HAP-1 (cell line): ENCODE measurements around the gene VCY.
"Not testable (repeated sequence)": the region's sequence is repeated elsewhere in the genome, so short reads cannot be mapped to it uniquely, and the experiment has no call there.

ENCODE experiments used
- DNase-seq, 2 experiments: peaks; one replicate each; pipeline ENCODE4 v3.0.0-alpha.2; 2016 to 2020; ENCODE audit warnings: low spot score in 2 of 2
- H3K27me3 ChIP-seq: fragments of 250-450 bp; sonication (Bioruptor Pico); 2 replicates; pipeline ENCODE4 v1.5.1; 2020; ENCODE audit warnings: low read depth, mild to moderate bottlenecking, moderate library complexity
- H3K36me3 ChIP-seq: fragments of 250-450 bp; sonication (Bioruptor Pico); replicated peaks from 2 replicates; pipeline ENCODE4 v1.5.1; 2020; ENCODE audit warnings: mild to moderate bottlenecking
- H3K4me1 ChIP-seq: fragments of 250-450 bp; sonication (Bioruptor Pico); 2 replicates; pipeline ENCODE4 v1.5.1; 2020; ENCODE audit warnings: mild to moderate bottlenecking
- H3K4me3 ChIP-seq: fragments of 250-450 bp; sonication (Bioruptor Pico); 2 replicates; pipeline ENCODE4 v1.5.1; 2020; ENCODE audit warnings: mild to moderate bottlenecking, moderate library complexity
- H3K9me3 ChIP-seq: fragments of 250-450 bp; sonication (Bioruptor Pico); 2 replicates; pipeline ENCODE4 v1.5.1; 2020; ENCODE audit warnings: mild to moderate bottlenecking, moderate library complexity
- in situ Hi-C: fragments of 300-500 bp; cut with MboI; formaldehyde crosslinking; loops from 3 replicates; pipeline ENCODE4 v1.14.3; 2020; ENCODE audit warnings: low sequenced_read_pairs, inconsistent platforms, mixed read lengths

The VCY gene

DNA sequence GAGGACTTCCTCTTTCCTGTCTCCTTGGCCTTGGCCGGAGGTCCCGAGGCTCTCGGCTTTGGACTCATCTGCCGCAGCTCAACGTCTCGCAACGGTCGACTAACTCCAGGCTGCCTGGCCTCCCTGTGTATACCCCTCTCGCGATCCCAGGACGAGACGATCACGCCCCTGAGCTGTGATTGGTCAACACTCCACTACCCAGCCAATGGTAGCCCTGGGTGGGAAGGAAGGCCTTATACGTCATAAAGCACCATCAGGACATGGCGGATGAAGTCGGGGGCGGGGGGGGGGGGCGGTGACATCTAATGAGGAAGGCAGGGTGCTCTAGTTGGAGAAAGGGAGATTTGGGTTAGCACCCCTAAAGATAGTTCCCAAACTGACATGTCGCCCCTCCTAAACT is at the start of gene VCY:
Gene VCY, minus strand, starts transcription at position 101 of the 400 bp plus-strand sequence. Its CDS starts 33 bp downstream, at position 68.
- DNase-seq, H3K4me3 ChIP-seq, in situ Hi-C loops, H3K9me3 ChIP-seq, H3K36me3 ChIP-seq, H3K27me3 ChIP-seq, H3K4me1 ChIP-seq: not testable (repeated sequence)

DNA sequence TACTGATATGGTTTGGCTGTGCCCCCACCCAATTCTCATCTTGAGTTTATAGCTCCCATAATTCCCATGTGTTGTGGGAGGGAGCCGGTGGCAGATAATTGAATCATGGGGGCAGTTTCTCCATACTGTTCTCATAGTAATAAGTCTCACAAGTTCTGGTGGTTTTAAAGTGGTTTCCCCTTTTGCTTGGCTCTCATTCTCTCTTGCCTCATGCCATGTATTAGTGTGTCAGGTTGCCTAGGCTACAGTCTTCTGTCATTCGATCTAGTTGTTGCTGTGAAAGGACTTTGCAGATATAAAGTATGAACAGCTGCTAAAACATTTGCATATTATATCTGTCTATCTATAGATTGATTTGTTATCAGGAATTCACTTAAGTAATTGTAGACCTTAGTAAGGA is 44.1 kb upstream of the VCY start:
- H3K4me1 ChIP-seq, DNase-seq, in situ Hi-C loops, H3K36me3 ChIP-seq, H3K9me3 ChIP-seq, H3K27me3 ChIP-seq, H3K4me3 ChIP-seq: not testable (repeated sequence)

- H3K4me1 ChIP-seq, H3K36me3 ChIP-seq, H3K4me3 ChIP-seq, H3K27me3 ChIP-seq, in situ Hi-C loops, H3K9me3 ChIP-seq, DNase-seq: not testable (repeated sequence)
Observed at GRCh38 chrY:14011916-14012315, 25.6 kb upstream of the VCY start.

GRCh38 chrY:13942406-13942805 is 43.9 kb downstream of the VCY start:
- in situ Hi-C loops, H3K4me1 ChIP-seq, H3K36me3 ChIP-seq, H3K9me3 ChIP-seq, H3K4me3 ChIP-seq, H3K27me3 ChIP-seq, DNase-seq: not testable (repeated sequence)
